ENCODE data around the gene PSD.

GRCh38 chr10:102408131-102408727, 10.4 kb downstream of the PSD start:
- no peak for TF ChIP-seq CTCF (IDR thresholded peaks at IDR 0.05)
- no peak for TF ChIP-seq POLR2A (IDR thresholded peaks at IDR 0.05; ENCODE audit: low read depth)
- TF ChIP-seq POLR2AphosphoS5 (IDR thresholded peaks at IDR 0.05), result peak; percentile 84 to 89
- peak; percentile 69 for TF ChIP-seq EP300 (IDR thresholded peaks at IDR 0.05)
